Measurements from ENCODE around the gene L3MBTL4. TPM values are rescaled to one million over a fixed set of nuclear protein-coding genes. Genes with fewer than 3 reads are reported as not detected.

L3MBTL4 gene
- total RNA-seq, 3 donors from 2014 or later = 7.8 to 23.0 (median 19.7) TPM

DNA sequence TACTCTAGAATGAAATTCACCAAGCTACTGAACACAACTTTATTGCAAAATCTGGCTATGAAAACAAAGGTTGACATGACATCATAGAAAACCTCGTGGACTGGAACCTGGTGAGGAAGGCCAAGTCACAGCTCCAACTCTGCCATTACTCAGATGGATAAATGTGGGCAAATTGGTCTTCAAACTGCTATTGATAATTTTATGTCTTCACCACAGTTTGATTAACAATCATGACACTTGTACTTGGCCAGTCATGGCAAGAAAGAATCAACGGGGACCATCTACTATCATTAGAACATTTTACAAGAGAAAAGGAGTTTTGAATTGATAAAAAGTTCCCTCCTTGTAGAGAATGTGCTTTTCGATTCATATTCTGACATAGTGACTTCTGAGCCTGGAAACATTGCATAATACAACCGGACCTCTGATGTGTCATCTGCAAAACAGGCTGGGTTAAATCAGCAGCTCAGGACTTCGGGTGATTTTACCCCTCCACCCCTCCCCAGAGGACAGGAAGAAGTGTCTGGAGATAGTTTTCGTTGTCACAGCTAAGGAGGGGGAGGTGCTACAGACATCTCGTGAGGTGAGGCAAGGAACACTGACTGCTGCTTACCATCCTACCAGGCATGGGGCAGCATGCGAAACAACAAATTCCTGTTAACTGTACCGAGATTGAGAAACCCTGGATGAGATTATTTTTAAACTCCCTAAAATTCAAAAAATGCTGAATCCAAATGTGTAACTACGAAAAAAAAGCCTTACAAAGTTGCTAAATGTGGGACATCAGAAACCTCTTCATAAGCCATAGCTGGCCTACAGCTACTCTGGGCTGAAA lies 8.4 kb downstream of the L3MBTL4 start:
- Histone ChIP-seq H3K9me3 (no peaks in the 10 kb centered on the region), H3K27me3 (no peaks in the 10 kb centered on the region), H3K4me3 (no peak overlapping the region), H3K4me1 (peaks cover 0 to 8% of the 10 kb centered on the region in 2 donors), H3K27ac (peak overlapping the region; percentile 91 to 94), H3K36me3 (no peaks in the 10 kb centered on the region)
- TF ChIP-seq POLR2AphosphoS5 (IDR thresholded peaks at IDR 0.05) (peak; percentile 45 to 69 (median 52)), POLR2A (IDR thresholded peaks at IDR 0.05) (no peak)
- peak in 1 of 2 donors; percentile 24 for DNase-seq (ENCODE audit: low spot score in 2 of 2)
- intact Hi-C loops (cut with DNase I; ENCODE audit: low total_unique reads) = no loop called here

DNA sequence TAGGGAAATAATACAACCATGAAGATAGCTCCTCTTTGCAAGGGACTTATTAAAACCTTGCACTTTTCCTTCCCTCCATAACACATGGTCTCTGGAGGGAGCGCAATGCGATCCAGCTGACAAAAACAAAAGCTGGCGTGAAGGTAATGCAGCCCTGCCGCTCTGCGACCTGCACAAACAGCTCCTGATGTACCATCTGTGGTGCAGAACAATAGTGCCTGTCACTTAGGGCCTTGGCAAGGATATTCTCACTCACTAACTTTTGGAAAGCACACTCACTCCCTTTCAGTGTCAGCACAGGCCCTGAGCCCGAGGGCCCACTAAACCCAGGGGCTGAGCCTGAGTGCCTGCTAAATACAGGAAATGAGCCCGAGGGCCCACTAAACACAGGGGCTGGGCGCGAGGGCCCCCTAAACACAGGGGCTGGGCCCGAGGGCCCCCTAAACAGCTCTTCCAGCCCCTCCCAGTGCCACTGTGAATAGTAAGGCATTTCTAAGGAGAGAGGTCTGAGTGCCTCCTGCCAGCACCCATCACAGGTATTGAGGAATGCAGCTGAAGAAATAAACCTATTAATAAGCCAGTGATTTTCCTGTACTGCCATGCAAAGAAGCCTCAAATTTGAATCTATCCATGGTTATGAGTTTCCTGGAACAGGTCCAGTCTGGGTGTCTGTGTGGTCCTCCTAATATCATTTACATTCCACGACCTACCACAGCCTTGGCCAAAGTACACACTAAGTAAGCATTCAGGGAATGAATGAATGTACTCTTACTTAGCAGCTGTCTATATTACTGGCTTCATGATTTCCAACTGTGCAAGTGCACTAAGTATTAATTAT lies 9.3 kb downstream of the L3MBTL4 start:
- peaks cover 0 to 8% of the 10 kb centered on the region in 2 donors for H3K4me1 ChIP-seq
- DNase-seq (ENCODE audit: low spot score in 2 of 2) = peak in 1 of 2 donors; percentile 22
- H3K9me3 ChIP-seq = no peaks in the 10 kb centered on the region
- peak overlapping the region in 2 of 3 donors; percentile 30 to 52 for H3K4me3 ChIP-seq
- H3K36me3 ChIP-seq = no peaks in the 10 kb centered on the region
- H3K27ac ChIP-seq = peak overlapping the region; percentile 91 to 94
- TF ChIP-seq POLR2AphosphoS5 (IDR thresholded peaks at IDR 0.05) (no peak), POLR2A (IDR thresholded peaks at IDR 0.05) (no peak)
- TF ChIP-seq, protein P1, sequence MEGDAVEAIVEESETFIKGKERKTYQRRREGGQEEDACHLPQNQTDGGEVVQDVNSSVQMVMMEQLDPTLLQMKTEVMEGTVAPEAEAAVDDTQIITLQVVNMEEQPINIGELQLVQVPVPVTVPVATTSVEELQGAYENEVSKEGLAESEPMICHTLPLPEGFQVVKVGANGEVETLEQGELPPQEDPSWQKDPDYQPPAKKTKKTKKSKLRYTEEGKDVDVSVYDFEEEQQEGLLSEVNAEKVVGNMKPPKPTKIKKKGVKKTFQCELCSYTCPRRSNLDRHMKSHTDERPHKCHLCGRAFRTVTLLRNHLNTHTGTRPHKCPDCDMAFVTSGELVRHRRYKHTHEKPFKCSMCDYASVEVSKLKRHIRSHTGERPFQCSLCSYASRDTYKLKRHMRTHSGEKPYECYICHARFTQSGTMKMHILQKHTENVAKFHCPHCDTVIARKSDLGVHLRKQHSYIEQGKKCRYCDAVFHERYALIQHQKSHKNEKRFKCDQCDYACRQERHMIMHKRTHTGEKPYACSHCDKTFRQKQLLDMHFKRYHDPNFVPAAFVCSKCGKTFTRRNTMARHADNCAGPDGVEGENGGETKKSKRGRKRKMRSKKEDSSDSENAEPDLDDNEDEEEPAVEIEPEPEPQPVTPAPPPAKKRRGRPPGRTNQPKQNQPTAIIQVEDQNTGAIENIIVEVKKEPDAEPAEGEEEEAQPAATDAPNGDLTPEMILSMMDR (IDR thresholded peaks at IDR 0.05) = no peak
- intact Hi-C loops (cut with DNase I; ENCODE audit: low total_unique reads) = no loop called here
- no peaks in the 10 kb centered on the region for H3K27me3 ChIP-seq

DNA sequence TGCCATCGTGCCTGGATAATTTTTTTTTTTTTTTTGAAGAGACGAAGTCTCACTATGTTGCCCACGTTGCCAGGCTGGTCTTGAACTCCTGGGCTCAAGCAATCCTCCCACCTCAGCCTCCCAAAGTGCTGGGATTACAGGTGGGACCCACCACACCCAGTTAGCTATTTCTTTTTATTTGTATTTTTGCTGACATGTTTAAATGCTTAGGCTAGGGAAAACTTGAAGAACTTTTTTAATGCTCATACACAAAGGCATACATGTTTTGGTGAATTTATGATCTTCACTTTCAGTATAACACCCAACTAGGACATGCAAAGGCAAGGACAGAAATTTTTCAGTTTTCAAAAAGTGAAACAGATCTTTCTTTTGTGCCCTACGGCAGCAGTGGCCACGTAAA lies 9.9 kb downstream of the L3MBTL4 start:
- no peaks in the 10 kb centered on the region for H3K27me3 ChIP-seq
- no peak for DNase-seq (ENCODE audit: low spot score in 2 of 2)
- no peaks in the 10 kb centered on the region for H3K36me3 ChIP-seq
- H3K27ac ChIP-seq = peak overlapping the region; percentile 91 to 94
- intact Hi-C loops (cut with DNase I; ENCODE audit: low total_unique reads) = no loop called here
- TF ChIP-seq, protein P1 (IDR thresholded peaks at IDR 0.05) = no peak
- no peak for TF ChIP-seq POLR2AphosphoS5 (IDR thresholded peaks at IDR 0.05)
- no peak for TF ChIP-seq POLR2A (IDR thresholded peaks at IDR 0.05)
- H3K4me3 ChIP-seq = peak overlapping the region in 2 of 3 donors; percentile 30 to 52
- H3K9me3 ChIP-seq = no peaks in the 10 kb centered on the region
- H3K4me1 ChIP-seq = peaks cover 0 to 8% of the 10 kb centered on the region in 2 donors

DNA sequence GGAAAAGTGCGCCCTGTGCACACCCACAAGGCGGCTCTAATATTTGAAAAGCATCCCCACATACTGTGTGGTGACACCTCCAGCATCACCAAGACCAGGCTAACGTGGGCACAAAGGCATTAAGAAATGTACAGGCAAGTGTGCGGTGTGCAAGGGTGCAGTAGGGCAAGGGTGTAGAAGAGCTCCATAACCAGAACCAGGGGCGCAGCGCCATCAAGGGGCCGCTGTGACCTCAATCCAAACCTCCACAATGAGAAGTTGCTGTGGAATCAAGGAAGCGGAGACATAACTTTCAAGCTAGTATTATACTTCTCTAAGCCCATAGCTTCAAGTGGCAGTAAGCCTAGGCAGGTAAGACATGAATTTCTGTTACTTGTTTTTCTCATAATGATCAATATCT lies 13.0 kb downstream of the L3MBTL4 start:
- Histone ChIP-seq H3K27me3 (no peaks in the 10 kb centered on the region), H3K9me3 (no peaks in the 10 kb centered on the region), H3K36me3 (no peaks in the 10 kb centered on the region), H3K4me1 (peaks cover 0 to 8% of the 10 kb centered on the region in 2 donors), H3K27ac (no peak overlapping the region), H3K4me3 (no peak overlapping the region)
- no peak for DNase-seq (ENCODE audit: low spot score in 2 of 2)
- intact Hi-C loops (cut with DNase I; ENCODE audit: low total_unique reads) = no loop called here
- TF ChIP-seq, protein P1 (IDR thresholded peaks at IDR 0.05) = no peak
- no peak for TF ChIP-seq POLR2AphosphoS5 (IDR thresholded peaks at IDR 0.05)

DNA sequence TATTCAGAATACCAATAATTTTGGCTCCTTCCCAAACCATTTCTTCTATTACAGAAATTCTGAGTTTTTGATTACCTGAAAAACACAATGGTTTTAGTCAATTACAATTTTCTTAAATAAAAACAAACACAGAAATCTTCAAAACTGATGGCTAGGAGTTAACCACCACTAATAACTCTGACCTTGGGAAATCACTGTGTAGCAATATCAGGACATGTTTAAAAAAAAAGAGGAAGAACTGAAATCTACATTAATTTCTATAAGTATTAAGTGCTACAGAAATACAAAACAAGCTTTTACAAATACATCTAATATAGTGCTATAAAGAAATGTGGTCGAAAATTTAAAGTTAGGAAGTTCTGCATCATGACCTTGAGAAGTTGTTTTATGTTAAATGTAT lies 14.9 kb downstream of the L3MBTL4 start:
- DNase-seq (ENCODE audit: low spot score in 2 of 2) = no peak
- H3K4me3 ChIP-seq = no peak overlapping the region

More for the DNA sequence above, 14.9 kb downstream of the L3MBTL4 start:
- H3K9me3 ChIP-seq = no peaks in the 10 kb centered on the region
- no peaks in the 10 kb centered on the region for H3K36me3 ChIP-seq
- H3K27me3 ChIP-seq = no peaks in the 10 kb centered on the region
- intact Hi-C loops (cut with DNase I; ENCODE audit: low total_unique reads) = no loop called here
- no peak overlapping the region for H3K27ac ChIP-seq
- no peak for TF ChIP-seq POLR2AphosphoS5 (IDR thresholded peaks at IDR 0.05)
- TF ChIP-seq, protein P1 (IDR thresholded peaks at IDR 0.05) = no peak
- no peak for TF ChIP-seq POLR2A (IDR thresholded peaks at IDR 0.05)
- H3K4me1 ChIP-seq = no peaks in the 10 kb centered on the region
